ENCODE data around the gene MDM2.
"Not testable (repeated sequence)": the region's sequence is repeated elsewhere in the genome, so short reads cannot be mapped to it uniquely, and the experiment has no call there.

Gene MDM2

DNA sequence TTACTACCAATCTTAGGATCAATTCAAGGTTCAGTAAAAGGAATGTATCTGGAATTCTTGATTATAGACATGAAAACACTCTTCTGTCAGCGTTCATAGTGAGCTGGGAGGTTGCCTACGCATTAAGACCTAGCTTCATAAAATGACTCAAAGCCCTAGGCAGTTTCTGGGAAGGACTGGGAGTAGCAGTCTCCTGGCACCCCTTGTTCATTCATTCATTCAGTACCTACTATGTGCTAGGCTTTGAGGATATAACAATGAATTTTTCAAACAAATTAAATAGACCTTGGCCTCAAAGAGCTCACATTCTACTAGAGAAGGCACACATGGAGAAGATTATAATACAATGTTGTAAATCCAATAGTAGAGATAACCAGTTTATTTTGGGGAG, 46.1 kb downstream of the MDM2 start:
- DNase-seq, result no peak

DNA sequence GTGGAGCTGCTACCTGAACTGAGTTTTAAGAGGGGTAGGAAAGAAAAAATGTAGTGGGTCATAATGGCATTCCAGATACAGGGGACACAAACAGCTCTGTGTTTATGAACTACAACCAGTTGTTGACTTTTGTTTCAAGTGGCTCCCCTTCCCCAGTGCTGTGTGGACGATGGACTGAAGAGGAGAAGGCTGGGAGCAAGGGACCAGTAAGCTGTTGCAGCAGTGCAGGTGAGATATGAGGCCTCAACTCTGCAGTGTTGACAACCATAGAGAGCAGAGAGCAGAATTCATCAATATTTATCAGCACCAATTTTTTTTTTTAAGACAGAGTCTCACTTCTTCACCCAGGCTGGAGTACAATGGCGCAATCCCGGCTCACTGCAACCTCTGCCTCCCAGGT, 46.6 kb downstream of the MDM2 start:
- DNase-seq, result no peak

DNA sequence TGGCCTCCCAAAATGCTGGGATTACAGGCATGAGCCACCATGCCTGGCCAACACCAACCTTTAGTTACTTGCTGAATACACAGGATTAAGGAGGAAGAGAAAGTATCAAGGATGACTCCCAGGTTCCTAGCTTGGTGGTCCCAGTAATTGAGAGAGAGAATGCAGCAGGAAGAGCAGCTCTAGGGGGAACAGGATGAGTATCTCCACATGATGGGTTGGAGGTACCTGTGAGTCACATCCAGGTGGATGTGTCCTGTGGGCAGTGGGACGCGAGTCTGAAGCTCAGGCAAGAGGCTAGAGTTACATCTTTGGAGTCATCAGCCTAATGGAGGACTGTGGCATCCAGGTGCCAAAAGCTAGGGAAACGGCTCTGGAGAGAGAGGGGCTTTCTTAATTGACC, 47.1 kb downstream of the MDM2 start:
- DNase-seq, result no peak

DNA sequence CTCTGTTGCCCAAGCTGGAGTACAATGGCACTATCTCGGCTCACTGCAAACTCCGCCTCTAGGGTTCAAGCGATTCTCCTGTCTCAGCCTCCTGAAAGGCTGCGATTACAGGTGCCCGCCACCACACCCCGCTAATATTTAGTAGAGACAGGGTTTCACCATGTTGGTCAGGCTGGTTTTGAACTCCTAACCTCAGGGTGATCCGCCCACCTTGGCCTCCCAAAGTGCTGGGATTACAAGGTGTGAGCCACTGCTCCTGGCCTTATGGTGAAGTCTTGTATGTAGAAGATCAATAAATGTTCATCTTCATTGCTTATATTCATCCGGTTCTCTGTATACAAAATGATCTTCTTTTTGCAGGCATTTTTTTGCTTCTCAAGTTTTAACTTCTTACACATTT, 47.8 kb downstream of the MDM2 start:
- DNase-seq, result no peak

DNA sequence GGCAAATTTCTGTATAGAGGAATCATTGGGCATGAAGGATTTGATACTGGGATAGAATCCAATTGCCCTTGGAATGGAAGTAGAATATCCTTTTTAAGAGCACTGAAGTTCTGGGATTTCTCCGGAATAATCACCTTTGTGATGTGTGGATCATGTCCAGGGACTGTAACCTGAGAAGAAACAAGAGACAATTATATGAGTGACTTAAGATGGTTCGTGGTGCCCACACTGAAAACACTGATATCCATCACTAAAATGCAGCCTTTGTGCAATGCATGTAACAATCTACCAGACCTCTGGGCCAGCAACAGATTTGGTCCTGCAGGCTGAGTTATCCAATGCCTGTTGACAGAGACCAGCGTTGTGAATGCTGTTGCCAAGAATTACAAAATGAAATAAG, 48.5 kb downstream of the MDM2 start:
- peak; percentile 88 for DNase-seq

DNA sequence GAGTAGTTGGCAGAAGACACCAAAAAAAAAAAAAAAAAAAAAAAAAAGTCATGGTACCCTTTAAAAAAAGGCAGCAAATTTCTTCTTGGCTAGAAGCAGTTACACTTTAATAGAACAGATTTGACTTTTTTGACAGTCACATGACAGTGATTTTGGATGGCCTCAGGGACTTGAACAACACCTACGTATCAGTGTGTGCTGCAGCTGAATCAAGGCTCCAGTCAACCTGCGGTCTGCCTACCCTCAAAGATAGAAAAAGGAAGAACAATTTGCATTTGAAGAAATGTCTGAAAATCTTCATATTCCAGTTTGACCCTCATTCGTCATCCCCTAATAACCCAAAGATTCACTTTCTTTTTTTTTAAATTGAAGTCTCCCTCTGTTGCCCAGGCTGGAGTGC, 53.9 kb downstream of the MDM2 start:
- no peak for DNase-seq

DNA sequence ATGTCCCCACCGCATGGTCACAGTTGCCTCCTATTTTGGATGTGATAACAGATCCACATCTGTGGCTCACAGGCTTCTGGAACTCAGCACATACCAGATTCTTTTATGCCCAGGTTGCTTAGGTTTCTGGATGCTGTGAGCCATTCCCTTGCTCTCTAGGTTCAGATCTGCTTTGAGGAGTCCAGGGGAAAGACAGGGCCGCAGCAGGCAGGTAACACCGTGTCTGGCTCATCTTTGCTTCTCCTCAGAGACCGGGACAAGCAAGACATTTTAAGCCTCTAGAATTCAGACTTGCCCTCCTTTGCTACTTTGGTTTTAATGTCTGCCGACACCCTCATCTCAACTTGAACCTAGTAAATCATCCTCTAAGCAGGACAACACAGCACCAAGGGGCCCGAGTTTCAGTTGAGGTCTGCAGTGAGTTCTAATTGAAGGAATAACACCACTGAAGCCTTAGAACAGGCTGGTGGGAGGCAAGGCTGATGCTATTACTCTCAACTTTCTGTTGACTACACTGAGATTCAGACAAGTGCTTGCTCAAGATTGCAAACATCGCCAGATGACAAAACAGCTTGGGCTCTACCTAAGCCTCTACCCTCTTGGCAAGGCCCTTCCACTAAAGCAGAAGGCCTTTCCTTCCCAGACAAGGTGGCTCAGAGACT, 55.3 kb downstream of the MDM2 start:
- no peak for DNase-seq

DNA sequence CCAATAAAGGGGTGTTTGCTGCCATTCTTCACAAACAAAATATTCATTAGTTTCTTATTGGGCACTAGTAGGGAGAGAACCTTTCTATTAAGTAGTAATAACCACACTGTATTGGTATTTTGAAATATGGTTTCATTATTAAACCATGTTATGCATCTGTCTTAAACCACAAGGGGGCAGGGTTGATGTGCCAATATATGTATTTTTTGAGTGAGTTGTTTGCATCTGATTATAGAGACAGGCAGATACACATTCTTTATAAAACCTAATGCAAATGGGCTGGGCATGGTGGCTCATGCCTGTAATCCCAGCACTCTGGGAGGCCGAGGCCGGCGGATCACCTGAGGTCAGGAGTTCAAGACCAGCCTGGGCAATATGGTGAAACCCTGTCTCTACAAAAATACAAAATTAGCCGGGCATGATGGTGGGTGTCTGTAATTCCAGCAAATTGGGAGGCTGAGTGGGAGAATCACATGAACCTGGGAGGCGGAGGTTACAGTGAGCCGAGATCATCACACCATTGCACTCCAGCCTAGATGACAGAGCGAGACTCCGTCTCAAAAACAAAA, 56.0 kb downstream of the MDM2 start:
- not testable (repeated sequence) for DNase-seq

DNA sequence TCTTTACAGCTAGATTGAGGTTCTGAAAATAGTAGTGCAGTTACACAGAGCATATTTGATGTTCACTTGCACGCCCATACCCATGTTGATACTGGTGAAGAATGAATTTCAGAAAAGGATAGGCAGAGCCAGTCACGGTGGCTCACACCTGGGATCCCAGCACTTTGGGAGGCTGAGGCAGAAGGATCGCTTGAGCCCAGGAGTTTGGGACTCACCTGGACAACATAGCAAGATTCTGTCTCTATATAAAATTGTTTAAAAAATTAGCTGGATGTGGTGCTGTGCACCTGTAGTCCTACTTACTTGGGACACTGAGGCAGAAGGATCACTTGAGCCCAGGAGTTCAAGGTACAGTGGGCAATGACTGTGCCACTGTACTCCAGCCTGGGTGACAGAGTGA, 56.6 kb downstream of the MDM2 start:
- no peak for DNase-seq

DNA sequence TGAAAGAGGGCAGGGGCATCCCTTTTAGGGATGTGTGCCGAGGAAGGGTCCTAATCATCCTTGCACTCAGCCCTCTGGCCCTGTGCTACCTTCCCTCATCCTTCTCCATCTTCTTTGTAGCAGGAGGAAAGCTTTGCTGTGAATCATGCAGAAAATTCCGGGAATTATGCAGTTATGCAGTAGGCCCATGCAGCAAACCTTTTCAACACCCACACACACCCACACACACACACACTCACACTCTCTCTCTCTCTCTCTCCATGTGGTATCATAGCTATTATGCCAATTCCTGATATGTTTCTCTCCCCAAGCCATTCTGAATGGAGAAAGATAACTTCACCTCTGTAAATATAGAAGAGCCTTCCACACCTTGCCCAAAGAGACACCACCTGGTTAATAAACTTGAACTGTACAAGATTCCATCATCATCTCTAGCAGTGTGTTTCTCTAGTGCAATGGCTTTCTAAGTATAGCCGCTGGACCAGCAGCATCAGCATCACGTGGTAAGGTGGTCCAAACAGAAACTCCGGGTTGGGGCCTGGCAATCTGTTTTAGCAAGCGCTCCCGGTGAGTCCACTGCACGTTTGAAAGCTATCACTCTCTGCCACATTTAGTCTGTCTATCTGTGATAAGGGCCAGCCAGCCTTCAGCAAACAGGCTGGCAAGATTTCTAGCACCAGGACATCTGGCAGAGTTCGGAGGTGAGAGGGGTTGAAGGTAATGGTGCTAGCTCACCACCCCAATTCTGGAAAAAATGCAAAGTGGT, 57.6 kb downstream of the MDM2 start:
- DNase-seq, result no peak

DNA sequence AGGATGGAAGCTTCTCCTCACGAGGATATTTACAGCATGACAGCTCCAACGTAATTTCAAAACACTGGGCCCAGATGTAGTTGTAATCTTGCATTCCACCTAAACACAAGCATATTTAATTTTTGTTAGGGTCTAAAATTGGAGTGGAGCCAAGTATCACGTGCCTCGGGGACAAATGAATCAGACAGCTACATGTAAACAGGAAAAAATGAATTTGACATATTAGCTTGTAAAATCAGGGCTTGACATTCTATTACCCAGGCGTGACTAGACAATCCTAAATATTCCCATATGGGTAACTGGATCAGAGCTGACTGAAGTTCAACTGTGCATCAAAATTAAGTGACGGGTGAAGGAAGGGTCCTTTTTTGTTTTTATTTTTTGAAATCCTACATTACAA, 59.0 kb downstream of the MDM2 start:
- DNase-seq, result no peak

DNA sequence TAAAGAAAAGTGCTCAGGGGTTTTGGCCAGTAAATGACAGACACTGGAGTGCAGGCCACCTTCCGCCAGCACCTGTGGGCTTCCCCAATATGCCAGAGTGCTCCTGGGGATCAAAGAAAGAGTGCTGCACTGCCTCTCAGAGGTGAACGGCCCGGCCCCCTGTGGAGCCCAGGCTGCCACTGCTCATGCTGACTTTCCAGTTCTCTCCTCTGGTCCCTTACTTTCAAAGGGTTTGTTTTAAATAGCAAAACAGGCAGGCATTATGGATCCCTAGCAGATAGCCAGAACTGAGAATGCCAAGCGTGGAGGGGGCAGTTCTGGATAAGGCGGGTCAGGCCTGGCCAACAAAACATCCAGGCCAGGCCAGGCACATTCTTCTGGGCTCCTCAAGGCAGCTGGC, 59.6 kb downstream of the MDM2 start:
- DNase-seq, result no peak

DNA sequence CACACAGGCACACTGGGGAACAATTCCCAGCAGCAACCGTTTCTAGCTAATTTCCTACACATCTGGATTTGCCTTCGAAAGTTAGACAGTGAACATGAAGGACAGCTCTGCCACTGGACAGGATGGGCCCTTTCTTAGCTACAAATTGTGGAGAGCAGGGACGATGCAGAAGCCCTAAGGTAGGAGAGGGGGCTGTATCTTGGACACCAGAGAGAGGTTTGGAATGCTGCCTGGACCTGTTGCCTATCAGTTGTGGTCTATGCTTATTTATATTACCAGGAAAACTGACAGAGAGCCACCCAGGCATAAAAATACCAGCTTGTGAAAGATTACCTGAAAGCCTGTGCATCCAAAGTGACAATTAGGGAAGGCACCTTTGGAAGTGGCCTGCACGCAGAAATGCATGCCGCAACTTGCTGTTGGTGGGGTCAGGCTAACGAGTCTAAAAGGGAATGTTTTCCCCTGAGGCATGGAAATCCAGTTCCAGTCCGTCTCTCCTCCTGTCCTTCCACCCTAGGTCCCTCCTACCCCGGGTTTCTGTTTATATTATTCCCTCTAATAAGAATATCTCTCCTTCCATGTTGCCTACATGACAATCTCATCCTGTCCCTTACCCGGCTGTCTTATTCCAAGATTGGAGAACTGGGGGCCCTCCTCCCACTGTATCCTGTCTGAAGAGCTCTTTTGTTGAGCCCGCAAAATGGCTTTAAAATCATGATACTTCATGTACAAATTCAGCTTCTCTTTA, 60.2 kb downstream of the MDM2 start:
- no peak for DNase-seq

DNA sequence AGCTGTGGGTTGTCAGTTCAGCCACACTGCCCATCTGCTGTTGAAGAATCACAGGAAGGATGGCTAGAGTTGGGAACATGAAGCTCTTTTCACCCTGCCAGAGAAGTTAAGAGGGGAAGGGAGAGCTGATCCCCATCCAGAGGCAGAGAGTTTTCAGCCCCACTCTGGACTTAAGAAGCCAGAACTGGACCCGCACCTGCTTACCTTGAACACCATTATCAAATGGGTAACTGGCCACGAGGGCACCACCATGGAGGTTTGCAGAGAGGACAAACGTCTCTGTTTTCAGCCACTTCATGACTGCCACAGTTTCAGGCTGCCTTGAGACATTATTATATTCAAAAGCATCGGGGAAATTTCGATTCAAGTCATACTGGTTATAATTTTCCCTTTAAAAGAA, 62.0 kb downstream of the MDM2 start:
- DNase-seq, result no peak

DNA sequence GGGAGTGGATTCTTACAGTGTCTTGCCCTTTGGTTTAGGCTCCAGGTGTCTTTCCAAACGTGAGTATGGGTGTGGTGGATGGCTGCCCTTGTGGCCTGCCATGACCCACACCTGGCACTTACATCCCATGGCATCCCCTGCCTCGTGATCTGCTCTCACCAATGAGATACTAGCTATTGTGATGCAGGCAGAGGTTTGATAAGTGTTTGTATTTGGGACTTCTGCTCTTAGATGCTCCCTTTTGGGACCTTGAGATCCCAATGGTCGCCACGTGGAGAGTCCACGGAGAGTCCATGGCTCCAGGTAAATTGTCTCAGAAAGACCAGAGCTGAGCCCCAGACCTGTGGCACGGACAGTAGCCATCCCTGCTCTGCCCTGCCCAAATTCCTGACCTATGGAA, 62.5 kb downstream of the MDM2 start:
- no peak for DNase-seq

DNA sequence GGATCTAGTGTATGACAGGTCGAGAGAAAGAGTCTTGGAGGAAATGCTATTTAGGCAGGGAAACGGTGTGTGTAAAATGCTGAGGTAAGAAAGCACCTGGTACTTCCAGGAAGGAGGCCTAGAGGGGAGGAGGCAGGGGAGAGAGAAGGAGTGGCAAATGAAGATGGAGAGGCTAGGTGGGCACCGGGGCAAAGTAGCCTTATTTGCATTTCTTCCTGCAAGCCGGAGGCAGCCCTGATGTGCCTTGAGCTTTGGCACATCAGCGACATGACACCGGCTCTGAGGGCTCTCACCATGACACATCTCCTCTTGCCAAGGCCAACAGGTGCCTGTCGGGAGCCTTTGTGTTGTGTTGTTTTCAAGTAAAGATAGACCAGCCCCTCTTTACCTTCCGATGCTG, 63.4 kb downstream of the MDM2 start:
- DNase-seq, result no peak

DNA sequence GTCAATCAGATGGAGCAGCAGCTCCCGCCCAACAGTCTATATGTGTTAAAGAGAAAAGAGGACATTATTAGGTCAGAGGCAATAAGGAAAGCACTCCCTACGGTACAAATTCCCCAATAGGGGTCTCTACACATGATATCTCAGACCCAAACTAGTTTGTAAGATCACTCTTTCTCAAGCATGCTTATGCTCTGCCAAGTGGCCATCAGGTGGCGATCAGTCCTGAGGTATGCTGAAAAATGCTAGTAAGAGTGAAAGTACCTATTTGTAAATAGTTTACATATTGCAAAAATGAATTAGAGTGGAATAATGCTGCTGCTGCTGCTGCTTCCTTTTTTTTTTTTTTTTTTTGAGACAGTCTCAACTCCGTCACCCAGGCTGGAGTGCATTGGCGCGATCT, 63.9 kb downstream of the MDM2 start:
- no peak for DNase-seq

DNA sequence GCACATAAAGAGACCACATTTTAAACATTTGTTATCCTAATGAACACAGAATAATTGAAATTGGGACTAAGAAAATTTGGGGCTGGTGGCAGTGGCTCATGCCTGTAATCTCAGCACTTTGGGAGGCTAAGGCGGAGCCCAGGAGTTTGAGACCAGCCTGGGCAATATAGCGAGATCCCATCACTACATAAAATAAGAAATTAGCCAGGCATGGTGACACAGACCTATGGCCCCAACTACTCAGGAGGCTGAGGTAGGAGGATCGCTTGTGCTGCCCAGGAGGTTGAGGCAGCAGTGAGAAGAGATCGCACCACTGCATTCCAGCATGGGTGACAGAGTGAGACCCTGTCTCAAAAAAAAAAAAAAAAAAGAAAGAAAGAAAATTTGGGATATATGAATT, 65.3 kb downstream of the MDM2 start:
- DNase-seq, result no peak

DNA sequence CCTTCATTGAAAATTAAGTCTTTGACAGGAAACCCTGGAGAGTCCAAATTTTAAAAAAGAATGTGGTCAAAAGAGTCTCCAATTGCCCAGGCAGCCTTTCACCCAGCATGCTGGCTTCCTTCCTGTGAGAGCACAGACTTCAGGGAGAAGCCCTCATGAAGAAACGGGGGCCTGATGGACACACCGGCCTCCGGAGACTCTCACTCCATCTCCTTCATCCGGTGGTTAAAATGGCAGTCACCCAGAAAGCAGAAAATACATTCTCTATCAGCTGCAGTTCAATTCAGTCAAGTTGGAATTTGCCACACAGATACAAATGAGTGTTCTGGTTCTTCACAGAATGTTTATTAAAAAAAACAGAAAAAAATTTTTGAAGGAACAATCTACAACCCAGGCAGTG, 68.5 kb downstream of the MDM2 start:
- DNase-seq, result no peak

DNA sequence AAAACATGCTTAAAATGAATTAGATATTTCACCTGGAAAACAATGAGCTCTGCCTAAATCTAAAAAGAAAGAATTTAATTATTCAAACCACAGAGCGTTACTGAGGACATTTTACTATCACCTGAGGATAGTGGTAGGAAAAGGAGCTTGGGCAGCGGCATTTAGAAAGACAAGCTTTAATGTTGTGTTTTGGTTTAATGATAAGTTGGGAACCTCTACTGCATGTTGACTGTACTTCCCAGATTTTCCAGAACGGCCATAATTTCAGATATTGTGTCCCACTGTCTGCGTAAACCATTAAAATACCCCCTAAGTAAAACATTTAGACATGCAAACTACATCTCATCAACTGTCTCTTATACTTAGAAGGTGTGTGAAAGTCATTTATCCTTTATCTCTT, 69.6 kb downstream of the MDM2 start:
- DNase-seq, result no peak

DNA sequence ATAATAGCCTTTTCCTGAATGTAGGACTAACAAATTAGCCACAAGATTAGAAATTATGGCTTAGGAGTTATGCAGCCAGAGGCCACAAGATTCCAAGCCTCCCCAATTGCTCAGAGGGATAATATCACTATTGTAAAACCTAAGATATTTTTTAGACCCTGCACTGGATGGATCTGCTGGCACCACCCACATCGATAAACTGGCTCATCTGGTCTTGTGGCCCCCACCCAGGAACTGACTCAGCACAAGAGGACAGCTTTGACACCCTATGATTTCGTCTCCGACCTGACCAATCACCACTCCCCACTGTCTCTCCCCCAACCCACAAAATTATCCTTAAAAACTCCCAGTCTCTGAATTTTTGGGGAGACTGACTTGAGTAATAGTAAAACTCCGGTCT, 70.3 kb downstream of the MDM2 start:
- DNase-seq, result no peak

DNA sequence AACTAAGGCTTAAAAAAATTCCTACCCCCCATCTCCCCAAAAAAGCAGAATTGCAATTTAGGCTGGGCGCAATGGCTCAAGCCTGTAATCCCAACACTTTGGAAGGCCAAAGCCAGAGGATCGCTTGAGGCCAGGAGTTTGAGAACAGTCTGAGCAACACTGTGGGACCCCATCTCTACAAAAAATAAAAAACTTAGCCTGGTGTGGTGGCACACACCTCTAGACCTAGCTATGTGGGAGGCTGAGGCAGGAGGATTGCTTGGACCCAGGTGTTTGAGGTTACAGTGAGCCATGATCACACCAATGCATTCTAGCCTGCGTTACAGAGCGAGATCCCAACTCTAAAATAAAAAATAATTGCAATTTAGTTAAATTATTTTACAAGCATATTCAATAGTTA, 70.9 kb downstream of the MDM2 start:
- no peak for DNase-seq

DNA sequence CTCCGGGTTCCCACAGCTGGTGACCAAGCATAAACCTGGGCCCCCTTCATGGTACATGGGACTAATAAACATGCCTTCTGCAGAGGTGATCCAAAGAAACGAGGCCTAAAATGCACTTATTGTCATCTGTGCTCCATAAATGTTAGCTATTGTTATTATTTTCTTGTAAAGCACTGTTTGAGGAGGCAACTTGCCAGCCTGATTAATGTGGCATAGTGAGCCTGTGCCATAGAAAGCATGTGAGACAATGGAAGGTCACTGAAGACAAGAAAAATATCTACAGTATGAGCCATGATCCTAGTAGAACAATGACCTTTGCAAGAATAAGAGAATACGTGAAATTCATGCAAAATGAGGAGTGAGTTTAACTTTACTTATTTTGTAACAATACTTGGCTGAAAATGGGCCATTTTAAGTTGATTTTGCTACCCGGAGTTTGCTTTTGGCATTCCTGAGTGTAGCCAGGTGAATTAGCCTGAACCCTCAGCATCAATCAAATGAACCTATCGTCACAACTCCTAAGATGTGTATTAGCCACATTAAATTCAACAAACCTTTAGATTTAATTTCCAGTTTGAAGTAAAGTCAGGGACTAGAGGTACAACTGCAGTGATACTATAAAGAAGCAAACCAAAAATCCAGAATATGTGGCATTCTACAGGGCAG, 72.8 kb downstream of the MDM2 start:
- no peak for DNase-seq
